ENCODE data around the gene FDCSP. TPM values are rescaled to one million over a fixed set of nuclear protein-coding genes. Genes with fewer than 3 reads are reported as not detected.

FDCSP gene
- total and polyA plus RNA-seq, 2 of the 13 experiments (the other 11 are each of a cell fraction or from before 2014, with no cell fraction given), result not detected

DNA sequence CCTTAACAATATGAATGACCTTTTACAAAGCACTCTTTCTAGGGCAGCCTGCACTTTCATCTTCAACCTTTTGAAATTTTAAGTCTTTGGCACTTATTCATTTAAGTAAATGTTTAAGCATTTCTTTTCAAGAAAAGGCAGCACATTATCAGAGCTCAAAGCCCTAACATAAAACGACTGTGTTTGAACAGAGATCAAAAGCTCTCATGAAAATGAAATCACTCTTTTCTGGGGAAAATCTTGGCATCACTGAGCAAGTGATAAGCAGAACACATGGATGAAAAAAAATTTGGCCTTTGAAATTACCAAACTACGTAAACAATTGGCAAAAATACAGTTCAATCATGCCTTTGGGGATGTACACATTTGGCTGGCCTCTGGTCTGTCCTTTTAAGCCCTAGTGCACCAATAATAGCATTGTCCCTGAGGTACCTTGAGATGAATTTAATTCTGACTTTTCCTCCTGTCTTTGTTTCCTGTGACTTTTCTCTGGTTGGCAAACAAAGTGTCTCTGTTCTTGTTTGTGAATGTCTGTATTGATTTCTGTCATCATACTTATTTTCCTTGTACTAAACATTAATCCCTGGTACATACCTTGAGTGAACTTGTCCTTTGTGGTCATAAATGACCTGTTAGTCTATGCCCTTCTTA lies 43.3 kb upstream of the FDCSP start (continued):
- no peak for TF ChIP-seq ZNF570 (CRISPR knock-in tag; IDR thresholded peaks at IDR 0.05; ENCODE audit: borderline replicate concordance)
- no peak for TF ChIP-seq ZNF75D (CRISPR knock-in tag; IDR thresholded peaks at IDR 0.05; ENCODE audit: borderline replicate concordance)
- TF ChIP-seq ZNF749 (CRISPR knock-in tag; IDR thresholded peaks at IDR 0.05; ENCODE audit: borderline replicate concordance), result no peak; the same call in 1 of the 2 replicates
- TF ChIP-seq KDM3A (CRISPR knock-in tag; IDR thresholded peaks at IDR 0.05; ENCODE audit: low read depth), result no peak
- peak; percentile 93 for TF ChIP-seq SOX13 (IDR thresholded peaks at IDR 0.05)
- peak in 1 of 2 experiments; percentile 96; a peak in 2 of 4 replicates for TF ChIP-seq SOX13 (CRISPR knock-in tag; conservative IDR thresholded peaks at IDR 0.05 in 1 of 2, IDR thresholded peaks at IDR 0.05 in 1 of 2)
- TF ChIP-seq RFX5 (IDR thresholded peaks at IDR 0.05; ENCODE audit: low read depth, low read length), result no peak
- peak; percentile 64; the same call in 1 of the 2 replicates for TF ChIP-seq GFI1 (CRISPR knock-in tag; IDR thresholded peaks at IDR 0.05; ENCODE audit: borderline replicate concordance)
- TF ChIP-seq SMYD3 (CRISPR knock-in tag; IDR thresholded peaks at IDR 0.05), result 0 out of 2 replicates have a peak, but pooled peaks have one; percentile 32
- no peak for TF ChIP-seq ZSCAN29 (CRISPR knock-in tag; conservative IDR thresholded peaks at IDR 0.05)
- TF ChIP-seq, protein P1, sequence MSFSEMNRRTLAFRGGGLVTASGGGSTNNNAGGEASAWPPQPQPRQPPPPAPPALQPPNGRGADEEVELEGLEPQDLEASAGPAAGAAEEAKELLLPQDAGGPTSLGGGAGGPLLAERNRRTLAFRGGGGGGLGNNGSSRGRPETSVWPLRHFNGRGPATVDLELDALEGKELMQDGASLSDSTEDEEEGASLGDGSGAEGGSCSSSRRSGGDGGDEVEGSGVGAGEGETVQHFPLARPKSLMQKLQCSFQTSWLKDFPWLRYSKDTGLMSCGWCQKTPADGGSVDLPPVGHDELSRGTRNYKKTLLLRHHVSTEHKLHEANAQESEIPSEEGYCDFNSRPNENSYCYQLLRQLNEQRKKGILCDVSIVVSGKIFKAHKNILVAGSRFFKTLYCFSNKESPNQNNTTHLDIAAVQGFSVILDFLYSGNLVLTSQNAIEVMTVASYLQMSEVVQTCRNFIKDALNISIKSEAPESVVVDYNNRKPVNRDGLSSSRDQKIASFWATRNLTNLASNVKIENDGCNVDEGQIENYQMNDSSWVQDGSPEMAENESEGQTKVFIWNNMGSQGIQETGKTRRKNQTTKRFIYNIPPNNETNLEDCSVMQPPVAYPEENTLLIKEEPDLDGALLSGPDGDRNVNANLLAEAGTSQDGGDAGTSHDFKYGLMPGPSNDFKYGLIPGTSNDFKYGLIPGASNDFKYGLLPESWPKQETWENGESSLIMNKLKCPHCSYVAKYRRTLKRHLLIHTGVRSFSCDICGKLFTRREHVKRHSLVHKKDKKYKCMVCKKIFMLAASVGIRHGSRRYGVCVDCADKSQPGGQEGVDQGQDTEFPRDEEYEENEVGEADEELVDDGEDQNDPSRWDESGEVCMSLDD (CRISPR knock-in tag; IDR thresholded peaks at IDR 0.05; ENCODE audit: borderline replicate concordance), result no peak
- no peak for TF ChIP-seq ZSCAN20 (CRISPR knock-in tag; IDR thresholded peaks at IDR 0.05; ENCODE audit: borderline replicate concordance)
- TF ChIP-seq ELF4 (CRISPR knock-in tag; IDR thresholded peaks at IDR 0.05; ENCODE audit: borderline replicate concordance), result no peak
- no peak for TF ChIP-seq HNRNPH1 (optimal IDR thresholded peaks at IDR 0.05; ENCODE audit: low read depth, low read length)
- TF ChIP-seq SOX5 (CRISPR knock-in tag; IDR thresholded peaks at IDR 0.05; ENCODE audit: borderline replicate concordance), result peak; percentile 95; the same call in 1 of the 2 replicates
- TF ChIP-seq, protein P2, sequence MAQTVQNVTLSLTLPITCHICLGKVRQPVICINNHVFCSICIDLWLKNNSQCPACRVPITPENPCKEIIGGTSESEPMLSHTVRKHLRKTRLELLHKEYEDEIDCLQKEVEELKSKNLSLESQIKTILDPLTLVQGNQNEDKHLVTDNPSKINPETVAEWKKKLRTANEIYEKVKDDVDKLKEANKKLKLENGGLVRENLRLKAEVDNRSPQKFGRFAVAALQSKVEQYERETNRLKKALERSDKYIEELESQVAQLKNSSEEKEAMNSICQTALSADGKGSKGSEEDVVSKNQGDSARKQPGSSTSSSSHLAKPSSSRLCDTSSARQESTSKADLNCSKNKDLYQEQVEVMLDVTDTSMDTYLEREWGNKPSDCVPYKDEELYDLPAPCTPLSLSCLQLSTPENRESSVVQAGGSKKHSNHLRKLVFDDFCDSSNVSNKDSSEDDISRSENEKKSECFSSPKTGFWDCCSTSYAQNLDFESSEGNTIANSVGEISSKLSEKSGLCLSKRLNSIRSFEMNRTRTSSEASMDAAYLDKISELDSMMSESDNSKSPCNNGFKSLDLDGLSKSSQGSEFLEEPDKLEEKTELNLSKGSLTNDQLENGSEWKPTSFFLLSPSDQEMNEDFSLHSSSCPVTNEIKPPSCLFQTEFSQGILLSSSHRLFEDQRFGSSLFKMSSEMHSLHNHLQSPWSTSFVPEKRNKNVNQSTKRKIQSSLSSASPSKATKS (CRISPR knock-in tag; IDR thresholded peaks at IDR 0.05), result no peak
- no peak for TF ChIP-seq ZNF550 (CRISPR knock-in tag; IDR thresholded peaks at IDR 0.05; ENCODE audit: borderline replicate concordance)
- TF ChIP-seq ERF (CRISPR knock-in tag; IDR thresholded peaks at IDR 0.05), result 0 out of 2 replicates have a peak, but pooled peaks have one; percentile 45
- TF ChIP-seq ZMYM4 (CRISPR knock-in tag; IDR thresholded peaks at IDR 0.05), result peak; percentile 86
- no peak for TF ChIP-seq ZNF296 (CRISPR knock-in tag; conservative IDR thresholded peaks at IDR 0.05)
- TF ChIP-seq HDAC6 (IDR thresholded peaks at IDR 0.05; ENCODE audit: low read depth, low read length), result no peak
- TF ChIP-seq, protein P3, sequence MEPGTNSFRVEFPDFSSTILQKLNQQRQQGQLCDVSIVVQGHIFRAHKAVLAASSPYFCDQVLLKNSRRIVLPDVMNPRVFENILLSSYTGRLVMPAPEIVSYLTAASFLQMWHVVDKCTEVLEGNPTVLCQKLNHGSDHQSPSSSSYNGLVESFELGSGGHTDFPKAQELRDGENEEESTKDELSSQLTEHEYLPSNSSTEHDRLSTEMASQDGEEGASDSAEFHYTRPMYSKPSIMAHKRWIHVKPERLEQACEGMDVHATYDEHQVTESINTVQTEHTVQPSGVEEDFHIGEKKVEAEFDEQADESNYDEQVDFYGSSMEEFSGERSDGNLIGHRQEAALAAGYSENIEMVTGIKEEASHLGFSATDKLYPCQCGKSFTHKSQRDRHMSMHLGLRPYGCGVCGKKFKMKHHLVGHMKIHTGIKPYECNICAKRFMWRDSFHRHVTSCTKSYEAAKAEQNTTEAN (CRISPR knock-in tag; conservative IDR thresholded peaks at IDR 0.05), result peak; percentile 80; the same call in 1 of the 2 replicates
- 0 out of 2 replicates have a peak, but pooled peaks have one; percentile 38 for TF ChIP-seq SMARCC2 (IDR thresholded peaks at IDR 0.05)

Measured in HepG2 (cell line).